Measurements from ENCODE around the gene FBF1.
A peak's percentile ranks its signal among the peaks of the same experiment; 100 is the strongest.

FBF1 gene

GRCh38 chr17:75917141-75917916, 23.5 kb downstream of the FBF1 start:
- no peak for DNase-seq (ENCODE audit: low spot score)

GRCh38 chr17:75915268-75915667, 25.6 kb downstream of the FBF1 start:
- DNase-seq (ENCODE audit: low spot score): no peak

- no peak for DNase-seq (ENCODE audit: low spot score)
These were observed 26.1 kb downstream of the FBF1 start for GRCh38 chr17:75914643-75915267.

- DNase-seq (ENCODE audit: low spot score): no peak
These were observed 27.2 kb downstream of the FBF1 start for GRCh38 chr17:75913537-75914210.

GRCh38 chr17:75910699-75911098, 30.1 kb downstream of the FBF1 start:
- no peak for DNase-seq (ENCODE audit: low spot score)

- peak; percentile 40 for DNase-seq (ENCODE audit: low spot score)
These were observed 31.0 kb downstream of the FBF1 start for GRCh38 chr17:75909812-75910274.

GRCh38 chr17:75909051-75909811, 31.6 kb downstream of the FBF1 start:
- no peak for DNase-seq (ENCODE audit: low spot score)

GRCh38 chr17:75908201-75908600, 32.6 kb downstream of the FBF1 start:
- peak; percentile 39 for DNase-seq (ENCODE audit: low spot score)

GRCh38 chr17:75906143-75906884, 34.5 kb downstream of the FBF1 start:
- no peak for DNase-seq (ENCODE audit: low spot score)

GRCh38 chr17:75904749-75905521, 35.9 kb downstream of the FBF1 start, which contains the start of gene MRPL38:
MRPL38 (minus strand) TSS chr17:75904884; CDS start chr17:75904875, 9 bp downstream.
- DNase-seq (ENCODE audit: low spot score): peak; percentile 97

- DNase-seq (ENCODE audit: low spot score): no peak
These were observed 38.4 kb downstream of the FBF1 start for GRCh38 chr17:75902406-75902805.

- no peak for DNase-seq (ENCODE audit: low spot score)
These were observed 39.1 kb downstream of the FBF1 start for GRCh38 chr17:75901727-75902126.

GRCh38 chr17:75900691-75901533, 39.9 kb downstream of the FBF1 start:
- DNase-seq (ENCODE audit: low spot score): no peak

GRCh38 chr17:75899767-75900468, 40.9 kb downstream of the FBF1 start:
- DNase-seq (ENCODE audit: low spot score): no peak

GRCh38 chr17:75899353-75899752, 41.5 kb downstream of the FBF1 start:
- DNase-seq (ENCODE audit: low spot score): no peak

GRCh38 chr17:75898791-75899190, 42.1 kb downstream of the FBF1 start:
- no peak for DNase-seq (ENCODE audit: low spot score)

GRCh38 chr17:75898065-75898464, 42.8 kb downstream of the FBF1 start:
- DNase-seq (ENCODE audit: low spot score): no peak

- no peak for DNase-seq (ENCODE audit: low spot score)
These were observed 43.5 kb downstream of the FBF1 start for GRCh38 chr17:75897160-75898019.

Data from GM03348 (cell line).